Measurements from ENCODE around the gene HYAL3.

Gene HYAL3

GRCh38 chr3:50336452-50337174 lies 37.4 kb upstream of the HYAL3 start:
- no peak for TF ChIP-seq CTCF (IDR thresholded peaks at IDR 0.05; ENCODE audit: low read depth, low read length)
- DNase-seq (ENCODE audit: extremely low read depth, low read depth) = no peak

GRCh38 chr3:50334339-50335075 lies 35.3 kb upstream of the HYAL3 start:
- DNase-seq (ENCODE audit: extremely low read depth, low read depth) = no peak
- no peak for TF ChIP-seq CTCF (IDR thresholded peaks at IDR 0.05; ENCODE audit: low read depth, low read length)

GRCh38 chr3:50333744-50334328 lies 34.6 kb upstream of the HYAL3 start:
- DNase-seq (ENCODE audit: extremely low read depth, low read depth) = no peak
- TF ChIP-seq CTCF (IDR thresholded peaks at IDR 0.05; ENCODE audit: low read depth, low read length) = no peak

- no peak for TF ChIP-seq CTCF (IDR thresholded peaks at IDR 0.05; ENCODE audit: low read depth, low read length)
- DNase-seq (ENCODE audit: extremely low read depth, low read depth) = no peak
These were observed 32.2 kb upstream of the HYAL3 start for GRCh38 chr3:50331364-50331907.

GRCh38 chr3:50330330-50330729 lies 31.1 kb upstream of the HYAL3 start:
- no peak for TF ChIP-seq CTCF (IDR thresholded peaks at IDR 0.05; ENCODE audit: low read depth, low read length)
- no peak for DNase-seq (ENCODE audit: extremely low read depth, low read depth)

GRCh38 chr3:50327943-50328691 lies 28.9 kb upstream of the HYAL3 start, which contains the start of gene TUSC2:
TSS of gene TUSC2 (minus strand) at chr3:50328223. CDS start at chr3:50328099, 124 bp downstream.
- no peak for TF ChIP-seq CTCF (IDR thresholded peaks at IDR 0.05; ENCODE audit: low read depth, low read length)

More at GRCh38 chr3:50327943-50328691, 28.9 kb upstream of the HYAL3 start, which contains the start of gene TUSC2:
- peak; percentile 84 for DNase-seq (ENCODE audit: extremely low read depth, low read depth)

Measured in AG09319 (cell line).